ENCODE data around the gene MX2. TPM values are rescaled to one million over a fixed set of nuclear protein-coding genes. Genes with fewer than 3 reads are reported as not detected.

The MX2 gene
- total RNA-seq, 1 experiment from 2014 or later: 56.7 TPM

- TF ChIP-seq REST (IDR thresholded peaks at IDR 0.05; ENCODE audit: insufficient read depth in 1 of 2, low read depth in 2 of 2, low read length in 1 of 2) (no peak), TCF7L2 (IDR thresholded peaks at IDR 0.05; ENCODE audit: low read depth, low read length) (no peak), SIN3A (IDR thresholded peaks at IDR 0.05; ENCODE audit: borderline replicate concordance, insufficient read depth, low read depth, low read length) (no peak), POLR2AphosphoS5 (IDR thresholded peaks at IDR 0.05; ENCODE audit: low read depth, low read length) (no peak)
- TF ChIP-seq, protein P1, sequence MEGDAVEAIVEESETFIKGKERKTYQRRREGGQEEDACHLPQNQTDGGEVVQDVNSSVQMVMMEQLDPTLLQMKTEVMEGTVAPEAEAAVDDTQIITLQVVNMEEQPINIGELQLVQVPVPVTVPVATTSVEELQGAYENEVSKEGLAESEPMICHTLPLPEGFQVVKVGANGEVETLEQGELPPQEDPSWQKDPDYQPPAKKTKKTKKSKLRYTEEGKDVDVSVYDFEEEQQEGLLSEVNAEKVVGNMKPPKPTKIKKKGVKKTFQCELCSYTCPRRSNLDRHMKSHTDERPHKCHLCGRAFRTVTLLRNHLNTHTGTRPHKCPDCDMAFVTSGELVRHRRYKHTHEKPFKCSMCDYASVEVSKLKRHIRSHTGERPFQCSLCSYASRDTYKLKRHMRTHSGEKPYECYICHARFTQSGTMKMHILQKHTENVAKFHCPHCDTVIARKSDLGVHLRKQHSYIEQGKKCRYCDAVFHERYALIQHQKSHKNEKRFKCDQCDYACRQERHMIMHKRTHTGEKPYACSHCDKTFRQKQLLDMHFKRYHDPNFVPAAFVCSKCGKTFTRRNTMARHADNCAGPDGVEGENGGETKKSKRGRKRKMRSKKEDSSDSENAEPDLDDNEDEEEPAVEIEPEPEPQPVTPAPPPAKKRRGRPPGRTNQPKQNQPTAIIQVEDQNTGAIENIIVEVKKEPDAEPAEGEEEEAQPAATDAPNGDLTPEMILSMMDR (IDR thresholded peaks at IDR 0.05): no peak
- Histone ChIP-seq H3K27me3 (ENCODE audit: control insufficient read depth, insufficient read depth, low read length) (no peaks in the 10 kb centered on the region), H3K36me3 (ENCODE audit: control insufficient read depth, insufficient read depth, low read length) (no peaks in the 10 kb centered on the region), H3K27ac (ENCODE audit: low read length) (no peak overlapping the region), H3K4me1 (ENCODE audit: control insufficient read depth, insufficient read depth, low read length) (no peaks in the 10 kb centered on the region), H3K4me3 (ENCODE audit: low read depth in 2 of 2, low read length in 2 of 2) (no peak overlapping the region), H3K9me3 (ENCODE audit: control insufficient read depth, insufficient read depth, low read depth, low read length) (no peaks in the 10 kb centered on the region)
- ChIA-PET POLR2A (no interaction called here), CTCF (no interaction called here)
- in situ Hi-C loops (cut with HindIII; ENCODE audit: low pct_unique_long_range_greater_than_20kb, low sequenced_read_pairs) (no loop called here), intact Hi-C loops (cut with micrococcal nuclease; ENCODE audit: unreplicated experiment) (no loop called here)
- DNase-seq (ENCODE audit: low read depth, low spot score) (no peak), ATAC-seq (no peak)
- BruUV-seq (replicated peaks): no TSS peak
Observed at GRCh38 chr21:41446586-41446985, 84.8 kb downstream of the MX2 start.

- H3K4me1 ChIP-seq (ENCODE audit: control insufficient read depth, insufficient read depth, low read length): no peaks in the 10 kb centered on the region
- no peaks in the 10 kb centered on the region for H3K27me3 ChIP-seq (ENCODE audit: control insufficient read depth, insufficient read depth, low read length)
- no peak overlapping the region for H3K4me3 ChIP-seq (ENCODE audit: low read depth in 2 of 2, low read length in 2 of 2)
- in situ Hi-C loops (cut with HindIII; ENCODE audit: low pct_unique_long_range_greater_than_20kb, low sequenced_read_pairs) (no loop called here), intact Hi-C loops (cut with micrococcal nuclease; ENCODE audit: unreplicated experiment) (no loop called here)
- ChIA-PET POLR2A (no interaction called here), CTCF (no interaction called here)
- no peak for ATAC-seq
- no peak for DNase-seq (ENCODE audit: low read depth, low spot score)
- no peaks in the 10 kb centered on the region for H3K36me3 ChIP-seq (ENCODE audit: control insufficient read depth, insufficient read depth, low read length)
- no TSS peak for BruUV-seq (replicated peaks)
- H3K27ac ChIP-seq (ENCODE audit: low read length): no peak overlapping the region
- H3K9me3 ChIP-seq (ENCODE audit: control insufficient read depth, insufficient read depth, low read depth, low read length): no peaks in the 10 kb centered on the region
- TF ChIP-seq, protein P1 (IDR thresholded peaks at IDR 0.05): no peak
- no peak for TF ChIP-seq SIN3A (IDR thresholded peaks at IDR 0.05; ENCODE audit: borderline replicate concordance, insufficient read depth, low read depth, low read length)
Observed at GRCh38 chr21:41447356-41447755, 85.5 kb downstream of the MX2 start.

DNA sequence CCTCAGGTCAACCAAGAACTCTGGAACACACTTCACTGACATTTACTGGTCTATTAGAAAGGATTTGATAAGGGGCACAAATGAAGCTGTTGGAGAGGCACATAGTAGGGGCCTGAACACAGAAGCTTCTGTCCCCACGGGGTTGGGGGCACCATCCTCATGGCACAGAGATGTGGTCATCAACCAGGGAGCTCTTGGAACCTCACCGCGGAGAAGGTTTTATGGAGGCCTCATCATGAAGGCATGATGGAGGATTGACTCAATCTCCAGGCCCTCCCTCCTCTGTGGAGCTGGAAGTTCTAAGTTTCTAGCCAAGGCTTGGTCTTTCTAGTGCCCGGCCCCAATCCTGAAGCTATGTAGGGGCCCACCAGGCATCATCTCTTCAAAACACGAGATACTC lies 87.8 kb downstream of the MX2 start:
- no peaks in the 10 kb centered on the region for H3K9me3 ChIP-seq (ENCODE audit: control insufficient read depth, insufficient read depth, low read depth, low read length)
- no peak for DNase-seq (ENCODE audit: low read depth, low spot score)
- no peaks in the 10 kb centered on the region for H3K27me3 ChIP-seq (ENCODE audit: control insufficient read depth, insufficient read depth, low read length)
- ChIA-PET POLR2A (no interaction called here), CTCF (no interaction called here)
- in situ Hi-C loops (cut with HindIII; ENCODE audit: low pct_unique_long_range_greater_than_20kb, low sequenced_read_pairs): no loop called here
- TF ChIP-seq SIN3A (IDR thresholded peaks at IDR 0.05; ENCODE audit: borderline replicate concordance, insufficient read depth, low read depth, low read length): no peak
- no peak overlapping the region for H3K4me3 ChIP-seq (ENCODE audit: low read depth in 2 of 2, low read length in 2 of 2)
- no peak for ATAC-seq
- intact Hi-C loops (cut with micrococcal nuclease; ENCODE audit: unreplicated experiment): no loop called here
- no peak overlapping the region for H3K27ac ChIP-seq (ENCODE audit: low read length)
- no peaks in the 10 kb centered on the region for H3K4me1 ChIP-seq (ENCODE audit: control insufficient read depth, insufficient read depth, low read length)
- H3K36me3 ChIP-seq (ENCODE audit: control insufficient read depth, insufficient read depth, low read length): no peaks in the 10 kb centered on the region
- no TSS peak for BruUV-seq (replicated peaks)
